HL-60 (cell line): ENCODE results near the gene LACC1.

Source experiments
- DNase-seq, 2 experiments: peaks; one replicate each; pipeline ENCODE4 v3.0.0-alpha.2; 2010 to 2020; ENCODE audit warnings: low read depth in 1 of 2, low spot score in 1 of 2
- H3K27ac ChIP-seq: fragments of 250-450 bp; sonication (Bioruptor Pico); replicated peaks from 2 replicates; pipeline ENCODE4 v1.5.1; 2020; ENCODE audit warnings: mild to moderate bottlenecking, moderate library complexity
- H3K27me3 ChIP-seq: fragments of 250-450 bp; sonication (Bioruptor Pico); 2 replicates; pipeline ENCODE4 v1.5.1; 2021; ENCODE audit warnings: mild to moderate bottlenecking, moderate library complexity; ENCODE audit not compliant: insufficient read depth, poor library complexity, severe bottlenecking
- H3K4me3 ChIP-seq: replicated peaks from 2 replicates; pipeline ENCODE4 v1.5.1; 2011; ENCODE audit warnings: mild to moderate bottlenecking, control low read depth, low read length; ENCODE audit not compliant: insufficient read depth
- CTCF ChIP-seq: IDR thresholded peaks from one replicate; pipeline ENCODE4 v1.5.1; 2011; ENCODE audit warnings: low read length, control low read depth, inconsistent platforms; ENCODE audit not compliant: insufficient read depth
- GABPA ChIP-seq: IDR thresholded peaks from 2 replicates; pipeline ENCODE4 v1.6.1; 2012; ENCODE audit warnings: low read depth
- POLR2AphosphoS5 ChIP-seq: IDR thresholded peaks from 2 replicates; pipeline ENCODE4 v1.6.1; 2012; ENCODE audit warnings: low read depth
- SPI1 ChIP-seq: IDR thresholded peaks from 2 replicates; pipeline ENCODE4 v1.6.1; 2012; ENCODE audit warnings: low read depth, mild to moderate bottlenecking, borderline replicate concordance
- long read RNA-seq: library from polyadenylated mRNA; unstranded; transcript quantifications from one replicate; pipeline ENCODE4 v2.0.0, GENCODE V29; 2020
- TF ChIP-seq, protein P1 (sequence below): IDR thresholded peaks from 2 replicates; pipeline ENCODE4 v1.6.1; 2012; ENCODE audit warnings: low read depth; ENCODE audit not compliant: insufficient replicate concordance

LACC1 gene
- long read RNA-seq, full-length matches to known transcripts = 3 of 8 reads
- long read RNA-seq, partial matches to known transcripts = 0 of 8 reads
- long read RNA-seq, other reads (novel, unspliced or antisense) = 5 of 8 reads

- Histone ChIP-seq H3K27ac (peak within 1 kb of the TSS; percentile 91), H3K4me3 (peak within 1 kb of the TSS; percentile 56), H3K27me3 (no peaks in the 10 kb centered on the region)
- TF ChIP-seq POLR2AphosphoS5 (no peak; the same call in 1 of the 2 replicates), SPI1 (no peak), CTCF (no peak), GABPA (no peak)
- TF ChIP-seq, protein P1, sequence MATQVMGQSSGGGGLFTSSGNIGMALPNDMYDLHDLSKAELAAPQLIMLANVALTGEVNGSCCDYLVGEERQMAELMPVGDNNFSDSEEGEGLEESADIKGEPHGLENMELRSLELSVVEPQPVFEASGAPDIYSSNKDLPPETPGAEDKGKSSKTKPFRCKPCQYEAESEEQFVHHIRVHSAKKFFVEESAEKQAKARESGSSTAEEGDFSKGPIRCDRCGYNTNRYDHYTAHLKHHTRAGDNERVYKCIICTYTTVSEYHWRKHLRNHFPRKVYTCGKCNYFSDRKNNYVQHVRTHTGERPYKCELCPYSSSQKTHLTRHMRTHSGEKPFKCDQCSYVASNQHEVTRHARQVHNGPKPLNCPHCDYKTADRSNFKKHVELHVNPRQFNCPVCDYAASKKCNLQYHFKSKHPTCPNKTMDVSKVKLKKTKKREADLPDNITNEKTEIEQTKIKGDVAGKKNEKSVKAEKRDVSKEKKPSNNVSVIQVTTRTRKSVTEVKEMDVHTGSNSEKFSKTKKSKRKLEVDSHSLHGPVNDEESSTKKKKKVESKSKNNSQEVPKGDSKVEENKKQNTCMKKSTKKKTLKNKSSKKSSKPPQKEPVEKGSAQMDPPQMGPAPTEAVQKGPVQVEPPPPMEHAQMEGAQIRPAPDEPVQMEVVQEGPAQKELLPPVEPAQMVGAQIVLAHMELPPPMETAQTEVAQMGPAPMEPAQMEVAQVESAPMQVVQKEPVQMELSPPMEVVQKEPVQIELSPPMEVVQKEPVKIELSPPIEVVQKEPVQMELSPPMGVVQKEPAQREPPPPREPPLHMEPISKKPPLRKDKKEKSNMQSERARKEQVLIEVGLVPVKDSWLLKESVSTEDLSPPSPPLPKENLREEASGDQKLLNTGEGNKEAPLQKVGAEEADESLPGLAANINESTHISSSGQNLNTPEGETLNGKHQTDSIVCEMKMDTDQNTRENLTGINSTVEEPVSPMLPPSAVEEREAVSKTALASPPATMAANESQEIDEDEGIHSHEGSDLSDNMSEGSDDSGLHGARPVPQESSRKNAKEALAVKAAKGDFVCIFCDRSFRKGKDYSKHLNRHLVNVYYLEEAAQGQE = no peak
- peak; percentile 3 to 26 for DNase-seq
Measured at GRCh38 chr13:43879755-43880181, at the start of gene LACC1. LACC1 (plus strand) TSS chr13:43879904; CDS start chr13:43880986, 1,082 bp downstream.

DNA sequence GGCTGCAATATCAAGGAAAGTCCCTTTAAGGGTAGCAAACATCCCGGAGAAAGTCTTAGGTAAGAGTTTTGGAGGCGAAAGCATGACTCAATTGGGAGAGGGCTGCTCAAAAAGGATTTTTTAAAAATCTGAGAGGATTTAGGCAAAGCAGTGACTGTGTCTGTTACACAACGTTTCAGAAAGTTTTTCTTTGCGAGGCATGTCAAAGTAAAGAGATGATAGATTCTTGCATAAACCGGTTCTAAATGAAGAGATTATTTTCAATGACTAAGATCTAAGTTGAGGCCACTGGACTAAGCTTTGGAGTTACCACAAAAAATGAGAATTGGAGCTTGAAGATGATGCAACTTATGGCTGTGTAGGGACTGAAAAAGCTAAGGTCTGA lies 49.2 kb upstream of the LACC1 start:
- peak in 1 of 2 experiments; percentile 44 for DNase-seq
- TF ChIP-seq SPI1 (peak; percentile 11; the same call in 1 of the 2 replicates), CTCF (no peak), GABPA (no peak), POLR2AphosphoS5 (no peak)
- TF ChIP-seq, protein P1 = no peak

GRCh38 chr13:43831088-43831487 lies 48.6 kb upstream of the LACC1 start:
- TF ChIP-seq GABPA (no peak), POLR2AphosphoS5 (no peak), SPI1 (no peak), CTCF (no peak)
- TF ChIP-seq, protein P1 = no peak
- peaks cover 3% of the 10 kb centered on the region for H3K27me3 ChIP-seq
- H3K4me3 ChIP-seq = no peak overlapping the region
- H3K27ac ChIP-seq = no peak overlapping the region
- DNase-seq = no peak

More for the DNA sequence above, 49.2 kb upstream of the LACC1 start:
- Histone ChIP-seq H3K27me3 (peaks cover 3% of the 10 kb centered on the region), H3K27ac (no peak overlapping the region), H3K4me3 (no peak overlapping the region)
